GM19240 (cell line): ENCODE measurements around the gene CASP8.

Experiments
- DNase-seq: peaks from one replicate; pipeline ENCODE4 v3.0.0; 2011; ENCODE audit warnings: low spot score; ENCODE audit not compliant: insufficient read length

The CASP8 gene

GRCh38 chr2:201242571-201243277, 17.6 kb upstream of the CASP8 start:
- DNase-seq = no peak

- DNase-seq = no peak
Observed at GRCh38 chr2:201244829-201245228, 15.5 kb upstream of the CASP8 start.

- DNase-seq = no peak
Observed at GRCh38 chr2:201246280-201246679, 14.1 kb upstream of the CASP8 start.

- no peak for DNase-seq
Observed at GRCh38 chr2:201248288-201248844, 12.0 kb upstream of the CASP8 start.

- DNase-seq = no peak
Observed at GRCh38 chr2:201249889-201250288, 10.4 kb upstream of the CASP8 start.

GRCh38 chr2:201250741-201251140, 9.6 kb upstream of the CASP8 start:
- no peak for DNase-seq

GRCh38 chr2:201254081-201254730, 6.1 kb upstream of the CASP8 start:
- DNase-seq = no peak

GRCh38 chr2:201255408-201256033, 4.8 kb upstream of the CASP8 start:
- no peak for DNase-seq

- DNase-seq = no peak
Observed at GRCh38 chr2:201256082-201256481, 4.3 kb upstream of the CASP8 start.

GRCh38 chr2:201257381-201257955, 2.9 kb upstream of the CASP8 start:
- DNase-seq = no peak

- DNase-seq = peak; percentile 48
Observed at GRCh38 chr2:201257956-201258665, 2.2 kb upstream of the CASP8 start.

GRCh38 chr2:201258666-201259615, 1.4 kb upstream of the CASP8 start:
- DNase-seq = no peak

- no peak for DNase-seq
Observed at GRCh38 chr2:201261471-201261870, 1.1 kb downstream of the CASP8 start.

GRCh38 chr2:201261906-201262305, 1.6 kb downstream of the CASP8 start:
- no peak for DNase-seq

- DNase-seq = no peak
Observed at GRCh38 chr2:201262718-201263117, 2.4 kb downstream of the CASP8 start.

- DNase-seq = no peak
Observed at GRCh38 chr2:201263779-201264178, 3.4 kb downstream of the CASP8 start.

- no peak for DNase-seq
Observed at GRCh38 chr2:201264472-201265173, 4.3 kb downstream of the CASP8 start.

- no peak for DNase-seq
Observed at GRCh38 chr2:201266629-201267028, 6.3 kb downstream of the CASP8 start.

- no peak for DNase-seq
Observed at GRCh38 chr2:201267278-201268030, 7.1 kb downstream of the CASP8 start.
